CD4-positive, alpha-beta T cell (primary cell): ENCODE measurements around the gene TMEM201. TPM values are rescaled to one million over a fixed set of nuclear protein-coding genes. Genes with fewer than 3 reads are reported as not detected.

Experiments
- ATAC-seq: fragments of 200-7000 bp; cut with Tn5 transposase; one replicate; pipeline ENCODE4 v1.10.0; 2022; ENCODE audit warnings: mild to moderate bottlenecking; ENCODE audit not compliant: poor library complexity
- CTCF ChIA-PET: fragments of 350-600 bp; sonication (Branson Sonifier 250); formaldehyde crosslinking; loops from one replicate; lab custom pipeline; 2021; ENCODE audit warnings: antibody characterized with exemption, inconsistent platforms; lab: Charles Lee
- POLR2A ChIA-PET: fragments of 350-600 bp; sonication (Branson Sonifier 250); formaldehyde crosslinking; loops from one replicate; lab custom pipeline; 2021; ENCODE audit warnings: antibody characterized with exemption, inconsistent platforms; lab: Charles Lee
- DNase-seq, 14 experiments: peaks; one replicate each; pipeline ENCODE4 v3.0.0-alpha.2; 2013 to 2020; ENCODE audit warnings: mixed read lengths in 2 of 14
- H3K27ac ChIP-seq, 2 donors: one replicate each; pipeline versions ENCODE4 v1.5.1 to v1.7.0; 2013; ENCODE audit warnings: low read length in 2 of 2, low read depth in 1 of 2, mild to moderate bottlenecking in 1 of 2
- H3K27me3 ChIP-seq, 2 experiments: 1 replicate in 1 of 2; 2 replicates in 1 of 2; pipeline versions ENCODE4 v1.6.1 to v1.7.0; 2013; ENCODE audit warnings: low read length in 2 of 2, control low read depth in 1 of 2, mild to moderate bottlenecking in 1 of 2, moderate library complexity in 1 of 2; ENCODE audit not compliant: insufficient read depth in 2 of 2, control insufficient read depth in 1 of 2
- H3K36me3 ChIP-seq: one replicate; pipeline ENCODE4 v1.6.1; 2013; ENCODE audit warnings: low read length, control low read depth; ENCODE audit not compliant: insufficient read depth
- H3K4me1 ChIP-seq: one replicate; pipeline ENCODE4 v1.6.1; 2013; ENCODE audit warnings: low read length, control low read depth; ENCODE audit not compliant: insufficient read depth
- H3K4me3 ChIP-seq: one replicate; pipeline ENCODE4 v1.5.1; 2013; ENCODE audit warnings: mild to moderate bottlenecking, low read length, moderate library complexity
- H3K9me3 ChIP-seq, 2 experiments: 1 replicate in 1 of 2; 2 replicates in 1 of 2; pipeline versions ENCODE4 v1.6.1 to v1.7.0; 2013; ENCODE audit warnings: low read length in 2 of 2, mild to moderate bottlenecking in 2 of 2, control low read depth in 1 of 2, moderate library complexity in 1 of 2; ENCODE audit not compliant: control insufficient read depth in 1 of 2, insufficient read depth in 1 of 2
- H3K27ac Mint-ChIP-seq: one replicate; pipeline ENCODE4 v1.8.0; 2020; ENCODE audit warnings: mixed read lengths
- H3K27me3 Mint-ChIP-seq: one replicate; pipeline ENCODE4 v1.8.0; 2021; ENCODE audit warnings: mixed read lengths
- H3K36me3 Mint-ChIP-seq: one replicate; pipeline ENCODE4 v1.8.0; 2021; ENCODE audit warnings: low read depth, mixed read lengths
- H3K4me1 Mint-ChIP-seq: one replicate; pipeline ENCODE4 v1.8.0; 2021; ENCODE audit warnings: low read depth, mixed read lengths
- H3K4me3 Mint-ChIP-seq: one replicate; pipeline ENCODE4 v1.8.0; 2020; ENCODE audit warnings: mild to moderate bottlenecking, mixed read lengths
- H3K9me3 Mint-ChIP-seq: one replicate; pipeline ENCODE4 v1.8.0; 2020; ENCODE audit warnings: mixed read lengths
- intact Hi-C, 2 experiments: fragments of 100-400 bp; cut with DNase I in 1 of 2; cut with micrococcal nuclease in 1 of 2; formaldehyde crosslinking; loops; one replicate each; pipeline versions ENCODE4 v1.15.1 to v1.9.0; 2023 to 2025; cut with DNase I, micrococcal nuclease
- total RNA-seq, 174 experiments: library from RNA in 2 of 174; stranded (reverse) in 2 of 174; gene quantifications; one replicate each; pipeline ENCODE4 v1.2.3 and lab custom pipeline; 2021 to 2026
- TF ChIP-seq, protein P1 (sequence below): fragments of 200-600 bp; IDR thresholded peaks from one replicate; pipeline ENCODE4 v1.8.0; 2022; ENCODE audit warnings: antibody characterized with exemption, mild to moderate bottlenecking

TMEM201 gene
- total RNA-seq, 2 experiments from 2014 or later, result 9.1 to 9.2 TPM

DNA sequence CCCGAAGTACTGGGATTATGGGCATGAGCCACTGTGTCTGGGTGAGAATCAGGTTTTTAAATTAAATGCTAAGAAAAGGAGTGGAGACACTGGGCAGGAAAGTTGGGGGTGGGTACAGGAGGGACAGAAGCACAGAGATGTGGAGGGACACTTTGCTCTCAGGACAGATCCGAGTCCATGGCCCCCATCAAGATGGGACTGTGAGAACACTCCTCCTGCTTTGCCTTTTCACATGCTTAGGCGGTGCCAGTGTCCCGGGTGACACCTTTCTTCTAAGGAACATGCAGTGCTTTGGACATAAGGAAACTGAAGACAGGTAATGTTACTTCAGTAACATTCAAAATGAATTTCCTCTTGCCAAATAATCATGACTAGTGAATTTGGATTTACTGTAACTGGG, 32.8 kb upstream of the TMEM201 start:
- TF ChIP-seq, protein P1, sequence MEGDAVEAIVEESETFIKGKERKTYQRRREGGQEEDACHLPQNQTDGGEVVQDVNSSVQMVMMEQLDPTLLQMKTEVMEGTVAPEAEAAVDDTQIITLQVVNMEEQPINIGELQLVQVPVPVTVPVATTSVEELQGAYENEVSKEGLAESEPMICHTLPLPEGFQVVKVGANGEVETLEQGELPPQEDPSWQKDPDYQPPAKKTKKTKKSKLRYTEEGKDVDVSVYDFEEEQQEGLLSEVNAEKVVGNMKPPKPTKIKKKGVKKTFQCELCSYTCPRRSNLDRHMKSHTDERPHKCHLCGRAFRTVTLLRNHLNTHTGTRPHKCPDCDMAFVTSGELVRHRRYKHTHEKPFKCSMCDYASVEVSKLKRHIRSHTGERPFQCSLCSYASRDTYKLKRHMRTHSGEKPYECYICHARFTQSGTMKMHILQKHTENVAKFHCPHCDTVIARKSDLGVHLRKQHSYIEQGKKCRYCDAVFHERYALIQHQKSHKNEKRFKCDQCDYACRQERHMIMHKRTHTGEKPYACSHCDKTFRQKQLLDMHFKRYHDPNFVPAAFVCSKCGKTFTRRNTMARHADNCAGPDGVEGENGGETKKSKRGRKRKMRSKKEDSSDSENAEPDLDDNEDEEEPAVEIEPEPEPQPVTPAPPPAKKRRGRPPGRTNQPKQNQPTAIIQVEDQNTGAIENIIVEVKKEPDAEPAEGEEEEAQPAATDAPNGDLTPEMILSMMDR, result no peak

DNA sequence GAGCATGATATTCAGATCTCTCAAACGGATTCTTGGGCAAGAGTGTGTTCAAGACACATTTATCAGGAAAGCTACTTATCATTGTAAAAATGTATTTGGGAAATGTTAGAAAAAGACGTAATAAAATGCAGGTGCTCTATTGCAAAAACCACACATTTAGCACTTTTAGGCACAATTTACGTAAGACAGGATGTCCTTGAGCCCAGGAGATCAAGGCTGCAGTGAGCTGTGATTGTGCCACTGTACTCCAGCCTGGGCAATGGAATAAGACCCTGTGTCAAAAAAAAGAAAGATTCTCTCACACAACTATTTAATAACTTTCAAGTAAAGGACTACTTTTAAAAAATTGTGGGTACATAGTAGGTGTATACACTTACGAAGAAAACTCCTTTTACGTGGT, 31.1 kb upstream of the TMEM201 start:
- no peak for DNase-seq
- POLR2A ChIA-PET, result no interaction called here
- Mint-ChIP-seq H3K4me1 (peaks cover 41% of the 10 kb centered on the region), H3K9me3 (no peaks in the 10 kb centered on the region), H3K36me3 (peaks cover 57% of the 10 kb centered on the region), H3K27ac (peak overlapping the region; percentile 63), H3K4me3 (no peak overlapping the region), H3K27me3 (no peaks in the 10 kb centered on the region)
- H3K27me3 ChIP-seq, result no peaks in the 10 kb centered on the region
- intact Hi-C loops, result no loop called here
- H3K4me3 ChIP-seq, result no peak overlapping the region
- peaks cover 22% of the 10 kb centered on the region for H3K4me1 ChIP-seq
- no peak overlapping the region for H3K27ac ChIP-seq
- ATAC-seq, result no peak
- H3K36me3 ChIP-seq, result peaks cover 18% of the 10 kb centered on the region
- H3K9me3 ChIP-seq, result no peaks in the 10 kb centered on the region
- CTCF ChIA-PET, result interaction anchor here (1.3 kb wide), 1 partner anchor 31 kb away, joined by 4 read pairs; the partner anchor contains the start of gene TMEM201
- TF ChIP-seq, protein P1, result no peak

More for the DNA sequence above, 32.8 kb upstream of the TMEM201 start:
- peaks cover 21% of the 10 kb centered on the region for H3K36me3 ChIP-seq
- ATAC-seq (no peak), DNase-seq (no peak)
- H3K4me1 ChIP-seq, result peaks cover 22% of the 10 kb centered on the region
- H3K9me3 Mint-ChIP-seq, result no peaks in the 10 kb centered on the region
- H3K4me1 Mint-ChIP-seq, result peaks cover 32% of the 10 kb centered on the region
- no peak overlapping the region for H3K4me3 ChIP-seq
- no peaks in the 10 kb centered on the region for H3K9me3 ChIP-seq
- H3K27ac ChIP-seq, result no peak overlapping the region
- peaks cover 58% of the 10 kb centered on the region for H3K36me3 Mint-ChIP-seq
- no peak overlapping the region for H3K27ac Mint-ChIP-seq
- intact Hi-C loops, result no loop called here
- H3K27me3 Mint-ChIP-seq, result no peaks in the 10 kb centered on the region
- H3K4me3 Mint-ChIP-seq, result no peak overlapping the region
- ChIA-PET CTCF (interaction anchor here (1.8 kb wide), 1 partner anchor 14 kb away, joined by 4 read pairs; no protein-coding TSS in a partner anchor), POLR2A (no interaction called here)
- no peaks in the 10 kb centered on the region for H3K27me3 ChIP-seq

DNA sequence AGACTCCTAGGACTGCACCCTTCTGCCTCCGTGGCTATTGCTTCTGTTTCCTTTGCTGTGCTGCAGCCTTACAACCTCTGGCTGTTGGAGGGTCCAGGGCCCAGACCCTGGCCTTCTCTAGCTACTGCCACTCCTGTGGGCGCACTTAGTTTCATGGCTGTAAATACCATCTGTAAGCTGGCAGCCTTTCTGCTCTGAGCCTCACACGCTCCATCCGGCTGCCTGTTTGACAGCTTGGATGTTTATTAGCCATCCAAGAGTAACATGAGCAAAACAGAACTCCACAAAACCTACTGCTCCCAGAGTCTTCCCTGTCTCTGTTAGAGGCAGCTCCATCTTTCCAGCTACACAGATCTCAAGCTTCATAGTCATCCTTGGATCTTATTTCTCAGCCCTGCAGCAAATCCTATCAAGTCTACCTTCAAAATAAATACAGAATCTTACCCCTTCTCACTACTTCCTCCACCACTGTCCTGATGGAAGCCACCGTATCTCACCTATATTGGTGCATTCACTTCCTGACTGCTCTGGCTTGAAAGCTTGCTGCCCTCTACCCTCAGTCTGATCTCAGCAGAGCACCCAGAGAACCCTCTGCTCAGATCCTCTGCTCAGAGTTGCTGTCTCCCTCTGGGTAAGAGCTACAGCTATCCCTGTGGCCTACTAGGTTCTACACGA, 30.3 kb upstream of the TMEM201 start:
- no peaks in the 10 kb centered on the region for H3K27me3 ChIP-seq
- Mint-ChIP-seq H3K27ac (peak overlapping the region; percentile 63), H3K27me3 (no peaks in the 10 kb centered on the region), H3K4me3 (peak overlapping the region; percentile 12), H3K36me3 (peaks cover 55% of the 10 kb centered on the region), H3K9me3 (no peaks in the 10 kb centered on the region), H3K4me1 (peaks cover 41% of the 10 kb centered on the region)
- peaks cover 22% of the 10 kb centered on the region for H3K4me1 ChIP-seq
- TF ChIP-seq, protein P1, result no peak
- ChIA-PET POLR2A (interaction anchor here (1.4 kb wide), 1 partner anchor 19 kb away, joined by 6 read pairs; the partner anchor contains the start of gene SLC25A33), CTCF (no interaction called here)
- no peaks in the 10 kb centered on the region for H3K9me3 ChIP-seq
- peaks cover 18% of the 10 kb centered on the region for H3K36me3 ChIP-seq
- intact Hi-C loops, result no loop called here
- H3K27ac ChIP-seq, result no peak overlapping the region
- H3K4me3 ChIP-seq, result no peak overlapping the region
- peak; percentile 35 for ATAC-seq
- DNase-seq, result peak in 3 of 14 experiments; percentile 23 to 29 (median 26)
